ENCODE results near the gene TNNC1. TPM values are rescaled to one million over a fixed set of nuclear protein-coding genes. Genes with fewer than 3 reads are reported as not detected.

Gene TNNC1
- total RNA-seq, 1 experiment from 2014 or later = 0.42 TPM

DNA sequence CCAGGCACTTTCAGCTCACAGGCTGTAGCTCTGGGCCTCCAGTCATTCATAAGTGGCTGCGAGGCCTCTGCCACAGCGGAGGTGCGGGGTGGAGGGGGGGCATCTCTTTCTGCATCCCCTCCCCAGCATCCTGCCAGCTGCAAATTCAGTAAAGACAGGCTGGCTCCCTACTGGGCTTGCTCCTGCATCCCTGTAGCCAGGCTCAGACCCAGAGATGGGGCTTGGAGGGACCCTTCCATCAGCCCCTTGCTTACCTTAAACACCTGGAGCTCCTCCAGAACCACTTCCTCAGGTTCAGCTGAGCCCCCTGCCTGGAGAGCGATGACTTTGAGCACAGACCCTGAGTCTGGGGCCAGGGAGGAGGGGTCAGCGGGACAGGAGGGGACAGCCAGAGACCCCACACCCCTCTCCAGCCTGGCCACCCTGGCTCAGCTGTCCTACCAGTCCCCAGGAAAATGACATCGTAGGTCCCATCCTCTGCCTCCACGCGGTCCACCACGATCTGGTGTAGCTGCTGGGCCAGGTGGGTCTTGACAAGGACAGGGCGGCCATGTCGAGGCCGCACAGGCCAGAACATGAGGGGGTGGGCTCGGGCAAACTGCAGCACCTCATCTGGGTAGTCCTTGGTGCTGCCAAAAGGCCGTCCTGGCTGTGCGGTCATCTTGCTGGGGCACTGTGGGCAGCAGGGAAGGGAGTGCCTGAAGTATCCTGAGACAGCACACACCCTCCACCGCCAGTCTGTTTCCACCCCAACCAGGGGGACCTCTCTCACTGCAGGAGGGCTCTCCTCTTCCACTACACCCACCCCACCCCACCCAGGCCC lies 14.2 kb downstream of the TNNC1 start:
- no peak for DNase-seq (ENCODE audit: low read depth, low spot score)
- in situ Hi-C loops (cut with HindIII; ENCODE audit: low pct_unique_long_range_greater_than_20kb, low sequenced_read_pairs) = no loop called here

- in situ Hi-C loops (cut with HindIII; ENCODE audit: low pct_unique_long_range_greater_than_20kb, low sequenced_read_pairs) = no loop called here
- no peak for DNase-seq (ENCODE audit: low read depth, low spot score)
Measured at GRCh38 chr3:52438579-52439425, 15.0 kb downstream of the TNNC1 start.

GRCh38 chr3:52438104-52438376 lies 15.8 kb downstream of the TNNC1 start:
- in situ Hi-C loops (cut with HindIII; ENCODE audit: low pct_unique_long_range_greater_than_20kb, low sequenced_read_pairs) = no loop called here

GRCh38 chr3:52437326-52438103 lies 16.3 kb downstream of the TNNC1 start:
- in situ Hi-C loops (cut with HindIII; ENCODE audit: low pct_unique_long_range_greater_than_20kb, low sequenced_read_pairs) = no loop called here
- no peak for DNase-seq (ENCODE audit: low read depth, low spot score)

More at GRCh38 chr3:52438104-52438376, 15.8 kb downstream of the TNNC1 start:
- no peak for DNase-seq (ENCODE audit: low read depth, low spot score)

DNA sequence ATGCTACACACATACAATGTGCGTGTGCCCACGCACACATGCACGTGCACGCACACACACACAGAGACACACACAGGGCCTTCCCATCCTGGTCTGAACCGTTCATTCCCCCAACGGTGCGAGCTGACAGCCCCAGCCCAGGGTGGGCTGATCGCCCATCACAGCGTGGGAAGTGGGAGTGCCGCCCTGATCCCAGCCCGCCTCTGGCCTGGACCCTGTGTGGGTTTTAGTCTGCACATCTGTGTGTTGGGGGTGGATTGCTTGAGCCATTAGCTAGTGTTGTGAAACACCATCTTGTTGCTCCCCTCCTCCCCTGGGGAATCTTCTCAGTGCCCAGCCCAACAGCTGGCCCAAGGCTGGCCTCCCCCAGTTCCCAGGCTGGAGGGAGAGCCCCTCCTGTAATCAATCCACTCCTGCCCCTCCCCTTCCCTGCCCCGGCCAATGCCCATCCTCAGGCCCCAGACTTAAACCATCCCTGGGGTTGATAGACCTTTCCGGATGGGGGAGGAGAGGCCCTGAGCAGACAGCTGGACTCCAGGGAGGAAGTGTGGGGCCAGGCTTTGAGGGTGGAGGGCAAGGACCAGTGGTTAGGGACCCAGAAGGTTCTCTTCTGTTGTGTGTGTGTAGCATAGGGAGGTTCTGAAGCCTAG lies 17.2 kb downstream of the TNNC1 start:
- in situ Hi-C loops (cut with HindIII; ENCODE audit: low pct_unique_long_range_greater_than_20kb, low sequenced_read_pairs) = no loop called here

GRCh38 chr3:52435246-52436101 lies 18.4 kb downstream of the TNNC1 start:
- in situ Hi-C loops (cut with HindIII; ENCODE audit: low pct_unique_long_range_greater_than_20kb, low sequenced_read_pairs) = no loop called here

More for the DNA sequence above, 17.2 kb downstream of the TNNC1 start:
- DNase-seq (ENCODE audit: low read depth, low spot score) = no peak

DNA sequence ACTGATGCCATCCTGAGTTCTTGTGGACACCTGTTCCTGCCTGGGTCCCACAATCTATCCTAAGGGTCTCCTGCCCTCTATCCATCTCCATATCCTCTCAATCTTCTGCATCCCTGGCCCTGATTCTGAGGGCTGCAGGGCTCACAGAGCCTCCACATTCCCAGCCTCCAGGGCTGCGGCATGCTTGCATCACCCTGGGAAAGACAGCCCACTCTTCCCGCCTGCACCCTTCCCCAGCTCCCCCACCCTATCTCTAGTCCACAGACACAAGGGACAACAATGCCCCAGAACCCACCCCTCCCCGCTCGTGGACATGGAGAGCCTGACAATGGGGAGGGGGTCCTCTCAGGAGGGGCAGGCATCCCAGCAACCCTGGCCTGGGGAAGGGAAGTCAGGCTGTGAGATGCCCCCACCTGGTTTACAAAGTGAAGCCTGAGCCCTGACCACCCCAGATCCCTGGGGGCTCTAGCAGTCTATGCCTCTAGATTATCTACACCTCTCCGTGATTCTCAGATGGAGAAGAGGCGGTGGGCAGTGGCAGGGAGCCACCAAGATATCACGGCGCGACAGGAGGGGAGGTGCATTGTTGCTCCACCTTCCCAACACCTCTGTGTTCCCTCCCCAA lies 19.2 kb downstream of the TNNC1 start:
- in situ Hi-C loops (cut with HindIII; ENCODE audit: low pct_unique_long_range_greater_than_20kb, low sequenced_read_pairs) = no loop called here
- DNase-seq (ENCODE audit: low read depth, low spot score) = no peak

More at GRCh38 chr3:52435246-52436101, 18.4 kb downstream of the TNNC1 start:
- no peak for DNase-seq (ENCODE audit: low read depth, low spot score)

GRCh38 chr3:52433996-52434479 lies 19.8 kb downstream of the TNNC1 start:
- DNase-seq (ENCODE audit: low read depth, low spot score) = no peak
- in situ Hi-C loops (cut with HindIII; ENCODE audit: low pct_unique_long_range_greater_than_20kb, low sequenced_read_pairs) = no loop called here

- in situ Hi-C loops (cut with HindIII; ENCODE audit: low pct_unique_long_range_greater_than_20kb, low sequenced_read_pairs) = no loop called here
Measured at GRCh38 chr3:52433328-52433995, 20.4 kb downstream of the TNNC1 start.

DNA sequence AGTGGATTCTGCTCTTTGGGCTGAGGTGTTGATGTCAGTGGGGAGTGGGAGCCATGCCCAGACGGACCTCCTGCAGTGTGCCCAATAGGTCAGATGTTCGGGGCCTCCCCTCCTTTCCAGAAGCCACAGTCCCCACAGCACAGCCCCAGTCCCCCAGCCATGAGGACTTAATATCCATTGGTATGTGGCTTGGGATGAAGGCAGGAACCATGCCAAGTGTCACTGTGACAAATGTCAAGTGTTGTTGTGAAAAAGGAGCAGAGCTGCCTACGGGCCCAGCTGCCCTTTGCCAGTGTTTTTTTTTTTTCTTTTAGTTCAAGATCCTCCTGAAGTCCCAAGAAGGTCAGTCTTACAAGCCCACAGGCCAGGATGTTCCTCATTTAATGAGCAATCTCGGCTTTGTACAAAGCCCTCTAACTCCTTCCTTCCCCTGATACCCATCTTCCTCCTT lies 21.1 kb downstream of the TNNC1 start:
- no peak for DNase-seq (ENCODE audit: low read depth, low spot score)
- in situ Hi-C loops (cut with HindIII; ENCODE audit: low pct_unique_long_range_greater_than_20kb, low sequenced_read_pairs) = no loop called here

More at GRCh38 chr3:52433328-52433995, 20.4 kb downstream of the TNNC1 start:
- no peak for DNase-seq (ENCODE audit: low read depth, low spot score)

DNA sequence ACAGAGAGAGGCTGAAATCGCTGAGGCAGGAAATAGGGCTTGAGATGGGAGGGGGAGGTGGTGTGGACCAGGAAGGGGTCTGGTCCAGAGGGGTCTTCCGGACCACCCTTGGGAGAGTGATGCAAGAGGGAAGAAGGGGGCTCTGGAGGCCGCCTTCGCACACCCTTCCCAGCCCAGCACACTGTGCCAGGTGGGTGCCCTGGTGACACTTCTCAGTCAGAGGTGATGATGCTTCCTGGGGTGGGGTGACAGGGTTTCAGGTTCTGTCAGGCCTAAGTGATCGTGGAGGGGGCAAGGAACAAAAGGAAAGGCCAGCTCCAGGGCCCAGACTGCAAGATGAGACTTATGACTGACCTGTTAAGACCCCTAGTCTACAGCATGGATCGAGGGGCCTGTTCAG lies 21.6 kb downstream of the TNNC1 start:
- in situ Hi-C loops (cut with HindIII; ENCODE audit: low pct_unique_long_range_greater_than_20kb, low sequenced_read_pairs) = no loop called here
- no peak for DNase-seq (ENCODE audit: low read depth, low spot score)

GRCh38 chr3:52431459-52432223 lies 22.2 kb downstream of the TNNC1 start:
- in situ Hi-C loops (cut with HindIII; ENCODE audit: low pct_unique_long_range_greater_than_20kb, low sequenced_read_pairs) = no loop called here
- DNase-seq (ENCODE audit: low read depth, low spot score) = no peak

DNA sequence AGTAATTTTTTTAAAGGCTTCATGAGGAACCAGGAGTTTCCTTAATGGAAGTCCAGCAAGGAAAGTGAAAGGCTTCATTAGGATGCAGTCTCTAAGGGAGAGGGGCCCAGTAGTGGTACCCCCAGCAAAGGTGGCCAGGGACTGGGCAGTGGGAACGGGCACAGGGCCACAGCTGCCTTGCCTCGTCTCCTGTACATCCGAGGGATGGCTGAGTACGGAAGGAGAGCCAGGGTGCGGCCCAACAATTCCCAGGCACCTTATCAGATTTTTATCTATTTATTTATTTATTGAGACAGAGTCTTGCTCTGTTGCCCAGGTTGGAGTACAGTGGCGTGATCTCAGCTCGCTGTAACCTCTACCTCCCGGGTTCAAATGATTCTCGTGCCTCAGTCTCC lies 23.4 kb downstream of the TNNC1 start:
- in situ Hi-C loops (cut with HindIII; ENCODE audit: low pct_unique_long_range_greater_than_20kb, low sequenced_read_pairs) = no loop called here
- DNase-seq (ENCODE audit: low read depth, low spot score) = no peak

GRCh38 chr3:52429779-52430415 lies 23.9 kb downstream of the TNNC1 start:
- DNase-seq (ENCODE audit: low read depth, low spot score) = no peak
- in situ Hi-C loops (cut with HindIII; ENCODE audit: low pct_unique_long_range_greater_than_20kb, low sequenced_read_pairs) = no loop called here

DNA sequence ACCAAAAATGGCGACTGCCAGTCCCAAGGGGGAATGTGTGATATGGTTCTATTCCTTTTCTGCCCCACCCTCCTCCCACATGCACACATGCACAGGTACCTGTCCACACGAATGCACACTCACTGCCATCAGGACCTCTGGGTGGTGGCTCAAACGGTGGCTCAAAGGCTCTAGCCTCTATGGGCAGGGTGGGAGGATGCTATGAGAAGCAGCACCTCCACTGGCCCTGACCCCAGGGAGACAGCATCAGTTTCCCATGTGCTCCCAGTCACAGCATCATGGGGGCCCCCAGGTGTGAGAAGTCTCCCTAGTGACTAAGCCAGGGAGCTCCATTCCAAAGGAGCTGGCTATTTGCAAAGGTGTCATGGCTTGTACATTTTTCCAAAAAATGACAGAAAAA lies 24.8 kb downstream of the TNNC1 start:
- no peak for DNase-seq (ENCODE audit: low read depth, low spot score)
- in situ Hi-C loops (cut with HindIII; ENCODE audit: low pct_unique_long_range_greater_than_20kb, low sequenced_read_pairs) = no loop called here

Data from SK-MEL-5 (cell line).